ENCODE measurements around the gene USP13.

DNA sequence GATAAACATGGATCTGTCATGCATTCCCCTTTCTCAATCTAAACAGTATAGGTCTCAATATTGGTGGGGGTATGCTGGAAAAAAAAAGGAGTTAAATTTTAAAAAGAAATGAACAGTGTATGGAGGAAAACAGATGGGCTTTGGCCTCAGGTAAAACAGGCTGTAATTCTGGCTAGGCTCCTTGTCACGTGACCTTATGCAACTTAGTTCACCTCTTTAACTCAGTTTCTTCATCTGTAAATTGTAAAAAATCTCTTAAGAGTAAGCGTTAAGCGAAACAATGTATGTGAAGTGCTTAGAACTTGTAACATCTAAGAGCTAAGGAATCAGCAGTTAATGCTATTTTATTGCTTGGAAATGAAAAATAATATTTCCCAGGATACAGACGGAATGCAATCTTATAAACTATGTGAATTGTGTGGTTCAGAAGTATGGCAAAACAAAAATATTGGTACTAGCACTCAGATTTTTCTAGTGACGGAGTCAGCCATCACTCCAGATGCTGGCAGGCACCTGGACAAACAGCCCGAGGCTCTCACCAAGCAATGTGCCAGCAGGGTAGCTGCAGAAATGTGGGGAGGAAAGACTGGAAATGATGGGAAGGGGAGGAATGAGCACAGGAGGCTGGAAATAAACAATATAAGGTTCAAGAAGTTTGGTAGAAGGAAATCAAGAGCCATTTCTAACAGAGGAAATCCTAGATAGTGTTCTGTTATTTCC is 172.8 kb downstream of the USP13 start:
- TF ChIP-seq, protein P1, sequence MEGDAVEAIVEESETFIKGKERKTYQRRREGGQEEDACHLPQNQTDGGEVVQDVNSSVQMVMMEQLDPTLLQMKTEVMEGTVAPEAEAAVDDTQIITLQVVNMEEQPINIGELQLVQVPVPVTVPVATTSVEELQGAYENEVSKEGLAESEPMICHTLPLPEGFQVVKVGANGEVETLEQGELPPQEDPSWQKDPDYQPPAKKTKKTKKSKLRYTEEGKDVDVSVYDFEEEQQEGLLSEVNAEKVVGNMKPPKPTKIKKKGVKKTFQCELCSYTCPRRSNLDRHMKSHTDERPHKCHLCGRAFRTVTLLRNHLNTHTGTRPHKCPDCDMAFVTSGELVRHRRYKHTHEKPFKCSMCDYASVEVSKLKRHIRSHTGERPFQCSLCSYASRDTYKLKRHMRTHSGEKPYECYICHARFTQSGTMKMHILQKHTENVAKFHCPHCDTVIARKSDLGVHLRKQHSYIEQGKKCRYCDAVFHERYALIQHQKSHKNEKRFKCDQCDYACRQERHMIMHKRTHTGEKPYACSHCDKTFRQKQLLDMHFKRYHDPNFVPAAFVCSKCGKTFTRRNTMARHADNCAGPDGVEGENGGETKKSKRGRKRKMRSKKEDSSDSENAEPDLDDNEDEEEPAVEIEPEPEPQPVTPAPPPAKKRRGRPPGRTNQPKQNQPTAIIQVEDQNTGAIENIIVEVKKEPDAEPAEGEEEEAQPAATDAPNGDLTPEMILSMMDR (conservative IDR thresholded peaks at IDR 0.05; ENCODE audit: low read depth, low read length): no peak
- TF ChIP-seq POLR2A (IDR thresholded peaks at IDR 0.05; ENCODE audit: low read depth, low read length): no peak
- no peak for TF ChIP-seq RAD21 (IDR thresholded peaks at IDR 0.05; ENCODE audit: low read length)
- no peak for TF ChIP-seq CEBPB (IDR thresholded peaks at IDR 0.05; ENCODE audit: low read depth, low read length)
- TF ChIP-seq SMC3 (IDR thresholded peaks at IDR 0.05; ENCODE audit: low read depth, low read length): no peak
- TF ChIP-seq, protein P2, sequence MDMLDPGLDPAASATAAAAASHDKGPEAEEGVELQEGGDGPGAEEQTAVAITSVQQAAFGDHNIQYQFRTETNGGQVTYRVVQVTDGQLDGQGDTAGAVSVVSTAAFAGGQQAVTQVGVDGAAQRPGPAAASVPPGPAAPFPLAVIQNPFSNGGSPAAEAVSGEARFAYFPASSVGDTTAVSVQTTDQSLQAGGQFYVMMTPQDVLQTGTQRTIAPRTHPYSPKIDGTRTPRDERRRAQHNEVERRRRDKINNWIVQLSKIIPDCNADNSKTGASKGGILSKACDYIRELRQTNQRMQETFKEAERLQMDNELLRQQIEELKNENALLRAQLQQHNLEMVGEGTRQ (IDR thresholded peaks at IDR 0.05; ENCODE audit: low read depth, low read length): no peak
- no peak for TF ChIP-seq MXI1 (IDR thresholded peaks at IDR 0.05; ENCODE audit: borderline replicate concordance, low read depth, low read length)
- no peak for TF ChIP-seq RFX5 (IDR thresholded peaks at IDR 0.05; ENCODE audit: low read depth, low read length)
- TF ChIP-seq NFE2L2 (IDR thresholded peaks at IDR 0.05; ENCODE audit: low read depth, low read length): no peak
- TF ChIP-seq, protein P3, sequence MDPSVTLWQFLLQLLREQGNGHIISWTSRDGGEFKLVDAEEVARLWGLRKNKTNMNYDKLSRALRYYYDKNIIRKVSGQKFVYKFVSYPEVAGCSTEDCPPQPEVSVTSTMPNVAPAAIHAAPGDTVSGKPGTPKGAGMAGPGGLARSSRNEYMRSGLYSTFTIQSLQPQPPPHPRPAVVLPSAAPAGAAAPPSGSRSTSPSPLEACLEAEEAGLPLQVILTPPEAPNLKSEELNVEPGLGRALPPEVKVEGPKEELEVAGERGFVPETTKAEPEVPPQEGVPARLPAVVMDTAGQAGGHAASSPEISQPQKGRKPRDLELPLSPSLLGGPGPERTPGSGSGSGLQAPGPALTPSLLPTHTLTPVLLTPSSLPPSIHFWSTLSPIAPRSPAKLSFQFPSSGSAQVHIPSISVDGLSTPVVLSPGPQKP (IDR thresholded peaks at IDR 0.05; ENCODE audit: borderline replicate concordance, low read depth, low read length): no peak
- no peak for TF ChIP-seq FOS (IDR thresholded peaks at IDR 0.05; ENCODE audit: low read depth, low read length)
- no peak for TF ChIP-seq RCOR1 (IDR thresholded peaks at IDR 0.05; ENCODE audit: insufficient replicate concordance, low read length)
- TF ChIP-seq MAZ (IDR thresholded peaks at IDR 0.05; ENCODE audit: borderline replicate concordance, low read depth, low read length): no peak
